Measurements from ENCODE around the gene PRKG1.

PRKG1 gene

GRCh38 chr10:51488766-51489408, 414.6 kb downstream of the PRKG1 start:
- H3K27ac ChIP-seq (ENCODE audit: low read depth, low read length), result no peak overlapping the region
- no peaks in the 10 kb centered on the region for H3K36me3 ChIP-seq (ENCODE audit: control insufficient read depth in 5 of 5, insufficient read depth in 5 of 5, low read length in 5 of 5)
- no peaks in the 10 kb centered on the region for H3K27me3 ChIP-seq (ENCODE audit: control insufficient read depth in 5 of 5, insufficient read depth in 4 of 5, low read length in 5 of 5)
- no peaks in the 10 kb centered on the region for H3K9me3 ChIP-seq (ENCODE audit: control insufficient read depth in 5 of 5, low read length in 5 of 5)
- no peaks in the 10 kb centered on the region for H3K4me1 ChIP-seq (ENCODE audit: control insufficient read depth in 5 of 5, insufficient read depth in 5 of 5, low read length in 5 of 5)
- no peak overlapping the region for H3K4me3 ChIP-seq (ENCODE audit: low read depth in 1 of 5, low read length in 5 of 5)
- H3K9ac ChIP-seq (ENCODE audit: low read length in 5 of 5), result no peak overlapping the region

DNA sequence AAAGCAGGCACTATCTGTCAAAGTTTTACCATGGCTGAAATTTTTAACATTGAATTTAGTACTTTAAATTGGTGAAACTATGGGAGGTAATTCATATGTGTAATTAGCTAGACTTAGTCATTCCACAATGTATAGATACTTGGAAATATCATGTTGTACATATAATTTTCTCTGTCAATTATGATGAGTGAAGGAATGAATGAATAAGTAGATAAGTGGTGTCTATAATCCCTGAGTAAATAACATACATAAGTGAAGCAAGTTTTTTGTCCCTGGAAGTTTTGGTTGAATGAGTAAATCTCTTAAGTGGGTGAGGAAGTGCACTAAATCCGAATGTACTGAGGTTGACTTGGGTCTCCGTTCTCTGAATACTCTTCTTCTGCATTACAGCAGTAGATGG, 424.1 kb downstream of the PRKG1 start:
- no peaks in the 10 kb centered on the region for H3K27me3 ChIP-seq (ENCODE audit: control insufficient read depth in 5 of 5, insufficient read depth in 4 of 5, low read length in 5 of 5)
- peaks cover 0 to 2% (median 0%) of the 10 kb centered on the region in 5 donors for H3K36me3 ChIP-seq (ENCODE audit: control insufficient read depth in 5 of 5, insufficient read depth in 5 of 5, low read length in 5 of 5)
- no peak overlapping the region for H3K27ac ChIP-seq (ENCODE audit: low read depth, low read length)
- no peaks in the 10 kb centered on the region for H3K4me1 ChIP-seq (ENCODE audit: control insufficient read depth in 5 of 5, insufficient read depth in 5 of 5, low read length in 5 of 5)
- no peaks in the 10 kb centered on the region for H3K9me3 ChIP-seq (ENCODE audit: control insufficient read depth in 5 of 5, low read length in 5 of 5)
- no peak overlapping the region for H3K4me3 ChIP-seq (ENCODE audit: low read depth in 1 of 5, low read length in 5 of 5)
- H3K9ac ChIP-seq (ENCODE audit: low read length in 5 of 5), result no peak overlapping the region

DNA sequence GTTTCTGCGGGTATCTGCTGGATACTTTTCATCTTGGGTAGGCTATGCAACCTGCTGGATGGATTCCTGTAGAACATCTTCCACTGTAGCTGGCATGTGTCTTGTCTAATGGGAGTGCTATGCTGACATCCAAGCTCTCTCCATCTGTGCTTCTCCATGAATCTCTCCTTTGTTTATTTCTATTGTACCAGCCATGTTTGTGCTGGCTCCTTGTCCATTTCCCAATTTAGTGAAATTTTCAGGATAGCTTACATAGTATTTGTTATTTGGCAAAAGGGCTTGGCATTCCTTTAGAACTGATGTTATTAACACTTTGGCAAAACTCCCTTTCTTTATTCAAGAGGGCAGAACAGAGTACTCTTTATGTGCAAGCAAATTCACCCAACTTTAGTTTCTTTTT, 427.1 kb downstream of the PRKG1 start:
- Histone ChIP-seq H3K36me3 (ENCODE audit: control insufficient read depth in 5 of 5, insufficient read depth in 5 of 5, low read length in 5 of 5) (peaks cover 0 to 2% (median 0%) of the 10 kb centered on the region in 5 donors), H3K9me3 (ENCODE audit: control insufficient read depth in 5 of 5, low read length in 5 of 5) (no peaks in the 10 kb centered on the region), H3K27ac (ENCODE audit: low read depth, low read length) (no peak overlapping the region), H3K4me1 (ENCODE audit: control insufficient read depth in 5 of 5, insufficient read depth in 5 of 5, low read length in 5 of 5) (no peaks in the 10 kb centered on the region), H3K27me3 (ENCODE audit: control insufficient read depth in 5 of 5, insufficient read depth in 4 of 5, low read length in 5 of 5) (no peaks in the 10 kb centered on the region), H3K9ac (ENCODE audit: low read length in 5 of 5) (no peak overlapping the region), H3K4me3 (ENCODE audit: low read depth in 1 of 5, low read length in 5 of 5) (no peak overlapping the region)

- H3K27ac ChIP-seq (ENCODE audit: low read depth, low read length), result no peak overlapping the region
Measured at GRCh38 chr10:51502124-51502523, 427.8 kb downstream of the PRKG1 start.

DNA sequence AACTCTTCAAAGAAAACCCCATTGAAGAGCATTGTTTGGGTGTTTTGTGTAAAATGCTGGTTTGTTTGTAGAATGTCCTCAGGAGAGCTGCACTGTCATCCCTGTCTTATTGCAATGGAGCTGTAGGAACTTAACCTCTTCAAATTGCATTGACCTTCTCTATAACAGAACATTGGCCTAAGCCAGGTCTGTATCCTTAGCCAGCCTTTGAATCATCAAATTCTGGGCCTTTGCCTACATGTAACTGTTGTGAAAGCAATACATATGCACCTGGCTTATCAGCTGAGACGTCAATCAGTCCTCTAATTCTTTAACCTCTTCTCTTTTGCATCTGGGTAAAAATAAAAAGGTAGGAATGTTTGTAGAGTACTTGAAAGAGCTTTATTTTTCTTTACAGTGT, 429.1 kb downstream of the PRKG1 start:
- no peaks in the 10 kb centered on the region for H3K9me3 ChIP-seq (ENCODE audit: control insufficient read depth in 5 of 5, low read length in 5 of 5)
- H3K9ac ChIP-seq (ENCODE audit: low read length in 5 of 5), result no peak overlapping the region
- H3K36me3 ChIP-seq (ENCODE audit: control insufficient read depth in 5 of 5, insufficient read depth in 5 of 5, low read length in 5 of 5), result no peaks in the 10 kb centered on the region
- no peaks in the 10 kb centered on the region for H3K27me3 ChIP-seq (ENCODE audit: control insufficient read depth in 5 of 5, insufficient read depth in 4 of 5, low read length in 5 of 5)
- no peaks in the 10 kb centered on the region for H3K4me1 ChIP-seq (ENCODE audit: control insufficient read depth in 5 of 5, insufficient read depth in 5 of 5, low read length in 5 of 5)
- no peak overlapping the region for H3K4me3 ChIP-seq (ENCODE audit: low read depth in 1 of 5, low read length in 5 of 5)
- H3K27ac ChIP-seq (ENCODE audit: low read depth, low read length), result no peak overlapping the region

More at GRCh38 chr10:51502124-51502523, 427.8 kb downstream of the PRKG1 start:
- Histone ChIP-seq H3K4me3 (ENCODE audit: low read depth in 1 of 5, low read length in 5 of 5) (no peak overlapping the region), H3K27me3 (ENCODE audit: control insufficient read depth in 5 of 5, insufficient read depth in 4 of 5, low read length in 5 of 5) (no peaks in the 10 kb centered on the region), H3K9me3 (ENCODE audit: control insufficient read depth in 5 of 5, low read length in 5 of 5) (no peaks in the 10 kb centered on the region), H3K9ac (ENCODE audit: low read length in 5 of 5) (no peak overlapping the region), H3K4me1 (ENCODE audit: control insufficient read depth in 5 of 5, insufficient read depth in 5 of 5, low read length in 5 of 5) (no peaks in the 10 kb centered on the region), H3K36me3 (ENCODE audit: control insufficient read depth in 5 of 5, insufficient read depth in 5 of 5, low read length in 5 of 5) (peaks cover 0 to 2% (median 0%) of the 10 kb centered on the region in 5 donors)

GRCh38 chr10:51507476-51507875, 433.2 kb downstream of the PRKG1 start:
- Histone ChIP-seq H3K27me3 (ENCODE audit: control insufficient read depth in 5 of 5, insufficient read depth in 4 of 5, low read length in 5 of 5) (no peaks in the 10 kb centered on the region), H3K9ac (ENCODE audit: low read length in 5 of 5) (no peak overlapping the region), H3K27ac (ENCODE audit: low read depth, low read length) (no peak overlapping the region), H3K36me3 (ENCODE audit: control insufficient read depth in 5 of 5, insufficient read depth in 5 of 5, low read length in 5 of 5) (no peaks in the 10 kb centered on the region), H3K9me3 (ENCODE audit: control insufficient read depth in 5 of 5, low read length in 5 of 5) (no peaks in the 10 kb centered on the region), H3K4me1 (ENCODE audit: control insufficient read depth in 5 of 5, insufficient read depth in 5 of 5, low read length in 5 of 5) (no peaks in the 10 kb centered on the region), H3K4me3 (ENCODE audit: low read depth in 1 of 5, low read length in 5 of 5) (no peak overlapping the region)

GRCh38 chr10:51508156-51508555, 433.9 kb downstream of the PRKG1 start:
- H3K4me1 ChIP-seq (ENCODE audit: control insufficient read depth in 5 of 5, insufficient read depth in 5 of 5, low read length in 5 of 5), result no peaks in the 10 kb centered on the region
- no peaks in the 10 kb centered on the region for H3K27me3 ChIP-seq (ENCODE audit: control insufficient read depth in 5 of 5, insufficient read depth in 4 of 5, low read length in 5 of 5)
- H3K4me3 ChIP-seq (ENCODE audit: low read depth in 1 of 5, low read length in 5 of 5), result no peak overlapping the region
- no peaks in the 10 kb centered on the region for H3K9me3 ChIP-seq (ENCODE audit: control insufficient read depth in 5 of 5, low read length in 5 of 5)
- H3K36me3 ChIP-seq (ENCODE audit: control insufficient read depth in 5 of 5, insufficient read depth in 5 of 5, low read length in 5 of 5), result no peaks in the 10 kb centered on the region
- no peak overlapping the region for H3K9ac ChIP-seq (ENCODE audit: low read length in 5 of 5)
- H3K27ac ChIP-seq (ENCODE audit: low read depth, low read length), result no peak overlapping the region

- Histone ChIP-seq H3K4me3 (ENCODE audit: low read depth in 1 of 5, low read length in 5 of 5) (no peak overlapping the region), H3K9ac (ENCODE audit: low read length in 5 of 5) (no peak overlapping the region), H3K4me1 (ENCODE audit: control insufficient read depth in 5 of 5, insufficient read depth in 5 of 5, low read length in 5 of 5) (no peaks in the 10 kb centered on the region), H3K27me3 (ENCODE audit: control insufficient read depth in 5 of 5, insufficient read depth in 4 of 5, low read length in 5 of 5) (no peaks in the 10 kb centered on the region), H3K27ac (ENCODE audit: low read depth, low read length) (no peak overlapping the region), H3K9me3 (ENCODE audit: control insufficient read depth in 5 of 5, low read length in 5 of 5) (no peaks in the 10 kb centered on the region), H3K36me3 (ENCODE audit: control insufficient read depth in 5 of 5, insufficient read depth in 5 of 5, low read length in 5 of 5) (no peaks in the 10 kb centered on the region)
Measured at GRCh38 chr10:51510231-51510630, 435.9 kb downstream of the PRKG1 start.

- H3K27me3 ChIP-seq (ENCODE audit: control insufficient read depth in 5 of 5, insufficient read depth in 4 of 5, low read length in 5 of 5), result no peaks in the 10 kb centered on the region
- no peaks in the 10 kb centered on the region for H3K36me3 ChIP-seq (ENCODE audit: control insufficient read depth in 5 of 5, insufficient read depth in 5 of 5, low read length in 5 of 5)
- no peak overlapping the region for H3K27ac ChIP-seq (ENCODE audit: low read depth, low read length)
- no peak overlapping the region for H3K4me3 ChIP-seq (ENCODE audit: low read depth in 1 of 5, low read length in 5 of 5)
- no peaks in the 10 kb centered on the region for H3K4me1 ChIP-seq (ENCODE audit: control insufficient read depth in 5 of 5, insufficient read depth in 5 of 5, low read length in 5 of 5)
- no peaks in the 10 kb centered on the region for H3K9me3 ChIP-seq (ENCODE audit: control insufficient read depth in 5 of 5, low read length in 5 of 5)
- no peak overlapping the region for H3K9ac ChIP-seq (ENCODE audit: low read length in 5 of 5)
Measured at GRCh38 chr10:51521605-51522004, 447.3 kb downstream of the PRKG1 start.

DNA sequence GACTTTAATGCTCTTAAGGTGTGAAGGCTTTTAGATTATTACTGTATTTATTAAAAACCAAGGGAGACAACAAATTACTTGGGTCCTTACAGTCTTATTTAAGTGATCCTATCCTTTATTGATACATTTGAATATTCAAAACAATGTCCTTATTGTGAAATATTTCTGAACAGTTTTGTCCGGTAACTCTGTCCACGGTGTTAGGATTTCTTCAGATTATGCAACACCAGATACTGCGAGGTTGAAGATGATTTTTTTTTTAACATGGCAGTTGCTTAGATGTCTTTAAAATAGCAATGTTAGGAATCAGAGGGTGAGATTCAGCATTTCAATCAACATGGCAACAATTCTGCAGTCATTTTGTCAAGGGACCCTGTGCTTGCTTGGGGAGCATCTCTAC, 448.6 kb downstream of the PRKG1 start:
- Histone ChIP-seq H3K36me3 (ENCODE audit: control insufficient read depth in 5 of 5, insufficient read depth in 5 of 5, low read length in 5 of 5) (no peaks in the 10 kb centered on the region), H3K4me1 (ENCODE audit: control insufficient read depth in 5 of 5, insufficient read depth in 5 of 5, low read length in 5 of 5) (peaks cover 0 to 2% (median 0%) of the 10 kb centered on the region in 5 donors), H3K9me3 (ENCODE audit: control insufficient read depth in 5 of 5, low read length in 5 of 5) (no peaks in the 10 kb centered on the region), H3K9ac (ENCODE audit: low read length in 5 of 5) (no peak overlapping the region), H3K4me3 (ENCODE audit: low read depth in 1 of 5, low read length in 5 of 5) (no peak overlapping the region), H3K27me3 (ENCODE audit: control insufficient read depth in 5 of 5, insufficient read depth in 4 of 5, low read length in 5 of 5) (no peaks in the 10 kb centered on the region), H3K27ac (ENCODE audit: low read depth, low read length) (no peak overlapping the region)

Measured in subcutaneous abdominal adipose tissue (tissue), 5 donors.